ENCODE data around the gene ITGB8. TPM values are rescaled to one million over a fixed set of nuclear protein-coding genes. Genes with fewer than 3 reads are reported as not detected.

The ITGB8 gene
- total RNA-seq, 1 experiment from 2014 or later: 13.9 TPM

- no peak for DNase-seq
- Histone ChIP-seq H3K9ac (ENCODE audit: low read length) (no peak overlapping the region), H3K27me3 (ENCODE audit: low read length) (no peaks in the 10 kb centered on the region), H3K9me3 (ENCODE audit: low read length) (no peaks in the 10 kb centered on the region), H3K4me3 (ENCODE audit: low read length) (no peak overlapping the region), H3K27ac (ENCODE audit: low read length) (no peak overlapping the region), H3K4me2 (ENCODE audit: low read length) (no peak overlapping the region), H3F3A (ENCODE audit: low read length, unreplicated experiment) (no peaks in the 10 kb centered on the region), H2AFZ (ENCODE audit: low read length) (no peak overlapping the region), H3K4me1 (ENCODE audit: insufficient read depth, low read length) (no peaks in the 10 kb centered on the region), H4K20me1 (ENCODE audit: low read length) (no peaks in the 10 kb centered on the region), H3K9me2 (replicated peaks; ENCODE audit: low read length) (no peaks in the 10 kb centered on the region), H3K36me3 (ENCODE audit: low read depth, low read length) (no peaks in the 10 kb centered on the region), H3K79me2 (ENCODE audit: low read length) (no peaks in the 10 kb centered on the region)
- intact Hi-C loops (cut with micrococcal nuclease): no loop called here
- no peak for ATAC-seq
- BruUV-seq (replicated peaks): no TSS peak
- POLR2A ChIA-PET (ENCODE audit: unreplicated experiment): no interaction called here
- CTCF ChIA-PET: no interaction called here
- TF ChIP-seq CTCF (conservative IDR thresholded peaks at IDR 0.05; ENCODE audit: low read depth, low read length): no peak
- no peak for TF ChIP-seq EZH2 (IDR thresholded peaks at IDR 0.05; ENCODE audit: low read length, unreplicated experiment)
- no peak for TF ChIP-seq EZH2phosphoT487 (IDR thresholded peaks at IDR 0.05; ENCODE audit: borderline replicate concordance, low read length)
Measured at GRCh38 chr7:20317413-20317812, 13.3 kb upstream of the ITGB8 start.

- ChIA-PET POLR2A (ENCODE audit: unreplicated experiment) (no interaction called here), CTCF (no interaction called here)
- Histone ChIP-seq H3K27ac (ENCODE audit: low read length) (no peak overlapping the region), H2AFZ (ENCODE audit: low read length) (no peak overlapping the region), H3K4me1 (ENCODE audit: insufficient read depth, low read length) (no peaks in the 10 kb centered on the region), H3K9me3 (ENCODE audit: low read length) (no peaks in the 10 kb centered on the region), H4K20me1 (ENCODE audit: low read length) (no peaks in the 10 kb centered on the region), H3K9ac (ENCODE audit: low read length) (no peak overlapping the region), H3K4me3 (ENCODE audit: low read length) (no peak overlapping the region), H3K9me2 (replicated peaks; ENCODE audit: low read length) (no peaks in the 10 kb centered on the region), H3K27me3 (ENCODE audit: low read length) (no peaks in the 10 kb centered on the region), H3F3A (ENCODE audit: low read length, unreplicated experiment) (no peaks in the 10 kb centered on the region), H3K4me2 (ENCODE audit: low read length) (no peak overlapping the region), H3K79me2 (ENCODE audit: low read length) (no peaks in the 10 kb centered on the region), H3K36me3 (ENCODE audit: low read depth, low read length) (no peaks in the 10 kb centered on the region)
- ATAC-seq (no peak), DNase-seq (no peak)
- no peak for TF ChIP-seq CTCF (conservative IDR thresholded peaks at IDR 0.05; ENCODE audit: low read depth, low read length)
- TF ChIP-seq EZH2 (IDR thresholded peaks at IDR 0.05; ENCODE audit: low read length, unreplicated experiment): no peak
- no peak for TF ChIP-seq EZH2phosphoT487 (IDR thresholded peaks at IDR 0.05; ENCODE audit: borderline replicate concordance, low read length)
- no TSS peak for BruUV-seq (replicated peaks)
- intact Hi-C loops (cut with micrococcal nuclease): no loop called here
Measured at GRCh38 chr7:20318933-20319332, 11.8 kb upstream of the ITGB8 start.

- intact Hi-C loops (cut with micrococcal nuclease): no loop called here
- Histone ChIP-seq H3K27me3 (ENCODE audit: low read length) (no peaks in the 10 kb centered on the region), H3K9me3 (ENCODE audit: low read length) (no peaks in the 10 kb centered on the region), H3K9ac (ENCODE audit: low read length) (no peak overlapping the region), H3K79me2 (ENCODE audit: low read length) (no peaks in the 10 kb centered on the region), H2AFZ (ENCODE audit: low read length) (no peak overlapping the region), H3K36me3 (ENCODE audit: low read depth, low read length) (no peaks in the 10 kb centered on the region), H3K27ac (ENCODE audit: low read length) (no peak overlapping the region), H3K4me1 (ENCODE audit: insufficient read depth, low read length) (no peaks in the 10 kb centered on the region), H3K9me2 (replicated peaks; ENCODE audit: low read length) (no peaks in the 10 kb centered on the region), H4K20me1 (ENCODE audit: low read length) (no peaks in the 10 kb centered on the region), H3F3A (ENCODE audit: low read length, unreplicated experiment) (no peaks in the 10 kb centered on the region), H3K4me2 (ENCODE audit: low read length) (no peak overlapping the region), H3K4me3 (ENCODE audit: low read length) (no peak overlapping the region)
- BruUV-seq (replicated peaks): no TSS peak
- no peak for ATAC-seq
- TF ChIP-seq EZH2 (IDR thresholded peaks at IDR 0.05; ENCODE audit: low read length, unreplicated experiment) (no peak), EZH2phosphoT487 (IDR thresholded peaks at IDR 0.05; ENCODE audit: borderline replicate concordance, low read length) (no peak), CTCF (conservative IDR thresholded peaks at IDR 0.05; ENCODE audit: low read depth, low read length) (no peak)
- CTCF ChIA-PET: no interaction called here
- POLR2A ChIA-PET (ENCODE audit: unreplicated experiment): no interaction called here
- DNase-seq: no peak
Measured at GRCh38 chr7:20320322-20320721, 10.4 kb upstream of the ITGB8 start.
